Naive thymus-derived CD4-positive, alpha-beta T cell (primary cell): ENCODE measurements around the gene MUC12. TPM values are rescaled to one million over a fixed set of nuclear protein-coding genes. Genes with fewer than 3 reads are reported as not detected.

Experiments
- ATAC-seq: fragments of 150-1000 bp; cut with Tn5 transposase; 2 replicates; pipeline ENCODE4 v1.10.0; 2021; ENCODE audit warnings: mild to moderate bottlenecking, moderate library complexity
- CTCF ChIA-PET: fragments of 350-600 bp; sonication (Branson Sonifier 250); formaldehyde crosslinking; loops from one replicate; lab custom pipeline; 2021; ENCODE audit warnings: antibody characterized with exemption; lab: Charles Lee
- POLR2A ChIA-PET: fragments of 350-600 bp; sonication (Branson Sonifier 250); formaldehyde crosslinking; loops from one replicate; lab custom pipeline; 2021; ENCODE audit warnings: antibody characterized with exemption, inconsistent platforms; lab: Charles Lee
- DNase-seq, 9 donors: peaks; one replicate each; pipeline versions ENCODE4 v3.0.0 to v3.0.0-alpha.2; 2020 to 2022; ENCODE audit warnings: mixed read lengths in 1 of 9
- H3K27ac ChIP-seq: one replicate; pipeline ENCODE4 v1.7.0; 2013; ENCODE audit warnings: mild to moderate bottlenecking, low read depth, low read length, moderate library complexity
- H3K27me3 ChIP-seq, 2 donors: one replicate each; pipeline ENCODE4 v1.7.0; 2013; ENCODE audit warnings: low read length in 2 of 2, mild to moderate bottlenecking in 2 of 2, moderate library complexity in 2 of 2; ENCODE audit not compliant: control insufficient read depth in 2 of 2, insufficient read depth in 2 of 2
- H3K36me3 ChIP-seq, 3 experiments: 1 replicate in 2 of 3; 2 replicates in 1 of 3; pipeline ENCODE4 v1.7.0; 2013; ENCODE audit warnings: low read length in 3 of 3, mild to moderate bottlenecking in 3 of 3, moderate library complexity in 1 of 3; ENCODE audit not compliant: insufficient read depth in 3 of 3, control insufficient read depth in 2 of 3
- H3K4me1 ChIP-seq, 2 donors: one replicate each; pipeline ENCODE4 v1.7.0; 2013; ENCODE audit warnings: low read length in 2 of 2, mild to moderate bottlenecking in 2 of 2, moderate library complexity in 1 of 2; ENCODE audit not compliant: control insufficient read depth in 2 of 2, insufficient read depth in 2 of 2
- H3K4me3 ChIP-seq: 2 replicates; pipeline ENCODE4 v1.7.0; 2013; ENCODE audit warnings: mild to moderate bottlenecking, low read length
- H3K9me3 ChIP-seq, 3 experiments: 1 replicate in 2 of 3; 2 replicates in 1 of 3; pipeline ENCODE4 v1.7.0; 2013; ENCODE audit warnings: low read length in 3 of 3; ENCODE audit not compliant: control insufficient read depth in 2 of 3
- H3K27ac Mint-ChIP-seq, 9 donors: one replicate each; pipeline ENCODE4 v1.8.0; 2020 to 2022; ENCODE audit warnings: mixed read lengths in 9 of 9, mild to moderate bottlenecking in 8 of 9, moderate library complexity in 5 of 9, inconsistent platforms in 2 of 9
- H3K27me3 Mint-ChIP-seq, 5 donors: one replicate each; pipeline ENCODE4 v1.8.0; 2021 to 2022; ENCODE audit warnings: mixed read lengths in 5 of 5, mild to moderate bottlenecking in 1 of 5
- H3K36me3 Mint-ChIP-seq, 5 donors: one replicate each; pipeline ENCODE4 v1.8.0; 2020 to 2022; ENCODE audit warnings: mixed read lengths in 5 of 5, mild to moderate bottlenecking in 3 of 5, inconsistent platforms in 1 of 5
- H3K4me1 Mint-ChIP-seq, 7 donors: one replicate each; pipeline ENCODE4 v1.8.0; 2020 to 2022; ENCODE audit warnings: mixed read lengths in 7 of 7, mild to moderate bottlenecking in 3 of 7, inconsistent platforms in 1 of 7
- H3K4me3 Mint-ChIP-seq, 10 donors: one replicate each; pipeline ENCODE4 v1.8.0; 2020 to 2022; ENCODE audit warnings: mild to moderate bottlenecking in 10 of 10, mixed read lengths in 10 of 10, moderate library complexity in 6 of 10, inconsistent platforms in 2 of 10
- H3K9me3 Mint-ChIP-seq, 11 donors: one replicate each; pipeline ENCODE4 v1.8.0; 2020 to 2022; ENCODE audit warnings: mixed read lengths in 11 of 11, mild to moderate bottlenecking in 4 of 11, inconsistent platforms in 1 of 11, moderate library complexity in 1 of 11
- intact Hi-C, 2 donors: fragments of 100-400 bp; cut with micrococcal nuclease; formaldehyde crosslinking; loops; one replicate each; pipeline ENCODE4 v1.15.1; 2023
- polyA plus RNA-seq, 2 donors: library from polyadenylated mRNA; unstranded; fragments of 300-500 nt; fragmentation: Illumina TruSeq; gene quantifications; one replicate each; pipeline ENCODE4 v1.2.3, GENCODE V29; 2021
- total RNA-seq, 6 experiments: library from RNA in 5 of 6; stranded (reverse) in 5 of 6; gene quantifications; 1 replicate in 5 of 6; 2 replicates in 1 of 6; pipeline ENCODE4 v1.2.3 and lab custom pipeline; 2021 to 2026

The MUC12 gene
- total and polyA plus RNA-seq, 7 experiments from 2014 or later = not detected

DNA sequence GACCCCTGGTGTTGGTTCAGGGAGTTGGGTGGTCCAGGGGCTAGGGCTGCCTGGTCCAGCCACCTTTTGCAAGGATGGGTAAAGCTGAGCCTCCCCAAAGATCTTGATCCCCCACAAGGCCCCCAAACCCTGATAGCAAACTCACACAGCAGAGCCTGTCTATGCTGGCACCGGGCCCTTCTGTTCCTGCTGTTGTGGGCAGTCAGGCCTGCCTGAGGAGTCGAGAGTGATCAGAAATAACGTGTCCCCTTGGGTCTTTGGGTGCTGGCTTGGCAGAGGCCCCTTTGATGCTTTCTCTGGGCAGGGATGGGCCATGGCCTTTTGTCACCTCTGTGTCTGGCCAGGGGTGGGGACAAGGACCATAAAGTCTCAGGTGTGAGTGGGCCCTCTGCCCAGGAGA, 715 bp upstream of the MUC12 start:
- DNase-seq = no peak
- peaks cover 0 to 17% of the 10 kb centered on the region in 2 donors for H3K4me1 ChIP-seq
- peaks cover 9 to 24% (median 16%) of the 10 kb centered on the region in 7 donors for H3K4me1 Mint-ChIP-seq
- intact Hi-C loops = loop anchor here (5.0 kb wide), 3 partner anchors 71 to 109 kb away; partner anchors contain the start of gene ACHE (in 1 of the 2)
- H3K9me3 ChIP-seq = no peaks in the 10 kb centered on the region
- H3K36me3 ChIP-seq = no peaks in the 10 kb centered on the region
- H3K9me3 Mint-ChIP-seq = peaks cover 0 to 7% (median 0%) of the 10 kb centered on the region in 11 donors
- H3K4me3 Mint-ChIP-seq = no peak overlapping the region
- no peak overlapping the region for H3K27ac Mint-ChIP-seq
- ChIA-PET POLR2A (no interaction called here), CTCF (interaction anchor here (0.9 kb wide), 1 partner anchor 314 kb away, joined by 5 read pairs; no protein-coding TSS in a partner anchor)
- peaks cover 43 to 59% (median 54%) of the 10 kb centered on the region in 5 donors for H3K27me3 Mint-ChIP-seq
- H3K27ac ChIP-seq = no peak overlapping the region
- peaks cover 0 to 5% (median 0%) of the 10 kb centered on the region in 5 donors for H3K36me3 Mint-ChIP-seq
- no peak overlapping the region for H3K4me3 ChIP-seq
- ATAC-seq = no peak
- H3K27me3 ChIP-seq = peaks cover 12 to 33% of the 10 kb centered on the region in 2 donors

- no peak overlapping the region for H3K27ac Mint-ChIP-seq
- peaks cover 0 to 13% of the 10 kb centered on the region in 2 donors for H3K27me3 ChIP-seq
- peaks cover 3 to 13% (median 8%) of the 10 kb centered on the region in 7 donors for H3K4me1 Mint-ChIP-seq
- ATAC-seq = no peak
- H3K36me3 ChIP-seq = no peaks in the 10 kb centered on the region
- peaks cover 0 to 5% of the 10 kb centered on the region in 2 donors for H3K4me1 ChIP-seq
- ChIA-PET CTCF (no interaction called here), POLR2A (no interaction called here)
- H3K4me3 Mint-ChIP-seq = no peak overlapping the region
- peaks cover 0 to 11% (median 5%) of the 10 kb centered on the region in 5 donors for H3K36me3 Mint-ChIP-seq
- intact Hi-C loops = loop anchor here in 1 of 2 donors (2.0 kb wide), 1 partner anchor 23 kb away; the partner anchor contains the start of gene MUC3A
- DNase-seq = no peak
- peaks cover 31 to 47% (median 43%) of the 10 kb centered on the region in 5 donors for H3K27me3 Mint-ChIP-seq
- no peak overlapping the region for H3K4me3 ChIP-seq
- no peak overlapping the region for H3K27ac ChIP-seq
- H3K9me3 ChIP-seq = no peaks in the 10 kb centered on the region
- H3K9me3 Mint-ChIP-seq = peaks cover 0 to 17% (median 6%) of the 10 kb centered on the region in 11 donors
These were observed 2.0 kb downstream of the MUC12 start for GRCh38 chr7:100971111-100972001.

DNA sequence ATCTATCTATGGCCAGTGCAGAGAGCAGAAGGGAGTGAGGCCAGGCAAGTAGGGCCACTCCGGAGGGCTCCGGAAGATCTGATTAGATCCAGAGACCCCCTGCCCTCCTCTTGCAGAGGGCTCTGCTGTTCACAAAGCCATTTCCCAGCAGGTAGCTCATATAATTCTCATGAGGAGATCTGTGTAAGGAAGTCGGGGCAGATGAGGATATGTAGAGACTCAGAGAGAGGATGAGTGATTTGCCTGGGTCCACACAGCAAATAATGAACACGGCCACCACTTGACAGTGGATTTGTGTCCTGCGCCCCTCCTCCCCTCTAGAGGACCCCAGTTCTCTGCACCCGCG, 2.6 kb downstream of the MUC12 start:
- intact Hi-C loops = loop anchor here in 1 of 2 donors (2.0 kb wide), 1 partner anchor 23 kb away; the partner anchor contains the start of gene MUC3A
- POLR2A ChIA-PET = no interaction called here

DNA sequence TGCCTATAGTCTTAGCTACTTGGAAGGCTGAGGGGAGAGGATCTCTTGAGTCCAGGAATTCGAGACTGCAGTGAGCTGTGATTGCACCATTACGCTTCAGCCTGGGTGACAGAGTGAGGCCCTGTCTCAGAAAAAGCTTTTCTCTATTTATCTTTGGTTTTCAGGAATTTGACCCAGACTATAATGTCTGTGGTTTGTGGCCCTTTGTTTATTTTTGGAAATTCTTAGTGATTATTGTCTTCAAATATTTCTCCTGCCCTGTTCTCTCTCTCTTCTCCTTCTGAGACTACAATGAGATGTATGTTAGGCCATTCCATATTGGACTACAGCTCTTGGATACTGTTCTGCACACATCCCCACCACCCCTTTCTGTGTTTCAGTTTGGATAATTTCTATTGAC, 4.7 kb downstream of the MUC12 start:
- Histone ChIP-seq H3K27ac (no peak overlapping the region), H3K9me3 (no peaks in the 10 kb centered on the region), H3K36me3 (no peaks in the 10 kb centered on the region), H3K27me3 (no peaks in the 10 kb centered on the region), H3K4me1 (no peaks in the 10 kb centered on the region), H3K4me3 (no peak overlapping the region)
- H3K27ac Mint-ChIP-seq = no peak overlapping the region
- intact Hi-C loops = no loop called here
- peaks cover 8 to 29% (median 25%) of the 10 kb centered on the region in 5 donors for H3K27me3 Mint-ChIP-seq
- no peak for ATAC-seq
- peaks cover 0 to 17% (median 6%) of the 10 kb centered on the region in 11 donors for H3K9me3 Mint-ChIP-seq
- DNase-seq = no peak
- ChIA-PET CTCF (interaction anchor here (0.6 kb wide), 1 partner anchor 80 kb away, joined by 4 read pairs; no protein-coding TSS in a partner anchor), POLR2A (no interaction called here)
- H3K4me3 Mint-ChIP-seq = no peak overlapping the region
- peaks cover 0 to 2% (median 0%) of the 10 kb centered on the region in 7 donors for H3K4me1 Mint-ChIP-seq
- peaks cover 0 to 11% (median 5%) of the 10 kb centered on the region in 5 donors for H3K36me3 Mint-ChIP-seq

More for the DNA sequence above, 2.6 kb downstream of the MUC12 start:
- ATAC-seq (no peak), DNase-seq (no peak)
- Histone ChIP-seq H3K27ac (no peak overlapping the region), H3K4me1 (no peaks in the 10 kb centered on the region), H3K4me3 (no peak overlapping the region), H3K36me3 (no peaks in the 10 kb centered on the region), H3K27me3 (peaks cover 0 to 7% of the 10 kb centered on the region in 2 donors), H3K9me3 (no peaks in the 10 kb centered on the region)
- H3K9me3 Mint-ChIP-seq = peaks cover 0 to 17% (median 6%) of the 10 kb centered on the region in 11 donors
- no peak overlapping the region for H3K4me3 Mint-ChIP-seq
- H3K27me3 Mint-ChIP-seq = peaks cover 25 to 43% (median 39%) of the 10 kb centered on the region in 5 donors
- H3K4me1 Mint-ChIP-seq = peaks cover 0 to 8% (median 7%) of the 10 kb centered on the region in 7 donors
- H3K36me3 Mint-ChIP-seq = peaks cover 0 to 11% (median 5%) of the 10 kb centered on the region in 5 donors
- no peak overlapping the region for H3K27ac Mint-ChIP-seq
- CTCF ChIA-PET = no interaction called here

- no peaks in the 10 kb centered on the region for H3K27me3 ChIP-seq
- no peak overlapping the region for H3K4me3 Mint-ChIP-seq
- H3K9me3 ChIP-seq = no peaks in the 10 kb centered on the region
- H3K36me3 Mint-ChIP-seq = peaks cover 0 to 11% (median 5%) of the 10 kb centered on the region in 5 donors
- H3K27ac ChIP-seq = no peak overlapping the region
- peaks cover 3 to 21% (median 16%) of the 10 kb centered on the region in 5 donors for H3K27me3 Mint-ChIP-seq
- no peak overlapping the region for H3K4me3 ChIP-seq
- ChIA-PET CTCF (interaction anchor here (0.6 kb wide), 1 partner anchor 115 kb away, joined by 3 read pairs; no protein-coding TSS in a partner anchor), POLR2A (interaction anchor here (0.5 kb wide), 1 partner anchor 75 kb away, joined by 5 read pairs; no protein-coding TSS in a partner anchor)
- no peak for DNase-seq
- peaks cover 0 to 17% (median 6%) of the 10 kb centered on the region in 11 donors for H3K9me3 Mint-ChIP-seq
- no peak overlapping the region for H3K27ac Mint-ChIP-seq
- no peaks in the 10 kb centered on the region for H3K36me3 ChIP-seq
- H3K4me1 ChIP-seq = no peaks in the 10 kb centered on the region
- H3K4me1 Mint-ChIP-seq = peaks cover 0 to 2% (median 0%) of the 10 kb centered on the region in 7 donors
- intact Hi-C loops = no loop called here
- ATAC-seq = no peak
These were observed 6.0 kb downstream of the MUC12 start for GRCh38 chr7:100975371-100975821.

- Mint-ChIP-seq H3K9me3 (peaks cover 0 to 17% (median 6%) of the 10 kb centered on the region in 11 donors), H3K4me3 (no peak overlapping the region), H3K36me3 (peaks cover 0 to 7% (median 5%) of the 10 kb centered on the region in 5 donors), H3K27ac (no peak overlapping the region), H3K27me3 (peaks cover 0 to 16% (median 15%) of the 10 kb centered on the region in 5 donors), H3K4me1 (no peaks in the 10 kb centered on the region)
- Histone ChIP-seq H3K27ac (no peak overlapping the region), H3K4me3 (no peak overlapping the region), H3K4me1 (no peaks in the 10 kb centered on the region), H3K27me3 (no peaks in the 10 kb centered on the region), H3K9me3 (no peaks in the 10 kb centered on the region), H3K36me3 (no peaks in the 10 kb centered on the region)
- ATAC-seq (no peak), DNase-seq (no peak)
- CTCF ChIA-PET = no interaction called here
- POLR2A ChIA-PET = no interaction called here
- intact Hi-C loops = no loop called here
These were observed 8.9 kb downstream of the MUC12 start for GRCh38 chr7:100978300-100978699.
